Measurements from ENCODE around the gene GLYR1. TPM values are rescaled to one million over a fixed set of nuclear protein-coding genes. Genes with fewer than 3 reads are reported as not detected.

The GLYR1 gene
- total and polyA plus RNA-seq, 10 of the 15 experiments (the other 5 are each of a cell fraction or from before 2014, with no cell fraction given) = 7.3 to 90.2 (median 57.2) TPM

- in situ Hi-C loops (cut with MboI) (no loop called here), intact Hi-C loops (cut with micrococcal nuclease; ENCODE audit: unreplicated experiment) (no loop called here)
- DNase-seq (ENCODE audit: low read depth, low spot score) = no peak
- H3K4me3 ChIP-seq = no peak overlapping the region
- CTCF ChIA-PET = no interaction called here
- H3K27me3 ChIP-seq (replicated peaks in 1 of 2; ENCODE audit: control insufficient read depth in 2 of 2, insufficient read depth in 2 of 2, low read length in 1 of 2) = no peaks in the 10 kb centered on the region
- POLR2A ChIA-PET = interaction anchor here (0.7 kb wide), 1 partner anchor 347 kb away, joined by 4 read pairs; no protein-coding TSS in a partner anchor
- no TSS peak for BruUV-seq (replicated peaks)
- H3K9ac ChIP-seq (ENCODE audit: control insufficient read depth, insufficient read depth, low read length) = no peak overlapping the region
- no peak for ATAC-seq
- no peaks in the 10 kb centered on the region for H4K20me1 ChIP-seq (ENCODE audit: control insufficient read depth, insufficient read depth)
- SMC1A ChIA-PET (ENCODE audit: uncharacterized antibody, unreplicated experiment) = no interaction called here
- RAD21 ChIA-PET (ENCODE audit: unreplicated experiment) = no interaction called here
- no peaks in the 10 kb centered on the region for H3K9me3 ChIP-seq (replicated peaks; ENCODE audit: control insufficient read depth, insufficient read depth, low read length)
- FAIRE-seq = no peak
- H3K36me3 ChIP-seq (ENCODE audit: control insufficient read depth in 2 of 2, insufficient read depth in 2 of 2, low read length in 1 of 2) = peaks cover 23% of the 10 kb centered on the region in 2 experiments
- H3K4me1 ChIP-seq (ENCODE audit: control insufficient read depth, insufficient read depth, low read length) = no peaks in the 10 kb centered on the region
- H3K4me2 ChIP-seq (ENCODE audit: control insufficient read depth, insufficient read depth) = no peak overlapping the region
- no peak overlapping the region for H3K27ac ChIP-seq (ENCODE audit: control insufficient read depth, insufficient read depth)
- H3K79me2 ChIP-seq (ENCODE audit: control insufficient read depth, insufficient read depth, low read length) = no peaks in the 10 kb centered on the region
- no peak for TF ChIP-seq USF2 (IDR thresholded peaks at IDR 0.05; ENCODE audit: borderline replicate concordance, low read depth, low read length)
- no peak for TF ChIP-seq POLR2AphosphoS2 (IDR thresholded peaks at IDR 0.05; ENCODE audit: low read depth, low read length)
- TF ChIP-seq POLR2AphosphoS5 (IDR thresholded peaks at IDR 0.05; ENCODE audit: low read length) = no peak
- no peak for TF ChIP-seq RBBP5 (conservative IDR thresholded peaks at IDR 0.05)
- no peak for TF ChIP-seq CBFB (IDR thresholded peaks at IDR 0.05; ENCODE audit: low read depth)
- no peak for TF ChIP-seq ZBTB4 (CRISPR knock-in tag; IDR thresholded peaks at IDR 0.05)
- TF ChIP-seq MXI1 (IDR thresholded peaks at IDR 0.05; ENCODE audit: low read depth, low read length) = no peak
- no peak for TF ChIP-seq ATF2 (IDR thresholded peaks at IDR 0.05; ENCODE audit: low read length)
- H2AFZ ChIP-seq (ENCODE audit: control insufficient read depth, low read depth, low read length) = no peak overlapping the region
- WGBS (ENCODE audit: insufficient coverage, insufficient replicate concordance, low lambda C conversion rate, missing lambda C conversion rate) = 94% methylated on average over 16 of the region's 16 CpGs
These were observed 32.4 kb downstream of the GLYR1 start for GRCh38 chr16:4814542-4815173.
